NCI-H460 (cell line): ENCODE measurements around the gene RASSF4. TPM values are rescaled to one million over a fixed set of nuclear protein-coding genes. Genes with fewer than 3 reads are reported as not detected.

Experiments
- DNase-seq: peaks from one replicate; pipeline ENCODE4 v3.0.0-alpha.2; 2016; ENCODE audit warnings: low read depth; ENCODE audit errors: extremely low read depth
- total RNA-seq: library from RNA; depleted of rRNA; stranded (reverse); fragments of >200 nt; shearing (Covaris generic); gene quantifications from 2 replicates; pipeline ENCODE4 v1.2.3, GENCODE V29; 2014

Gene RASSF4
- total RNA-seq, 1 experiment from 2014 or later: 0.94 TPM

DNA sequence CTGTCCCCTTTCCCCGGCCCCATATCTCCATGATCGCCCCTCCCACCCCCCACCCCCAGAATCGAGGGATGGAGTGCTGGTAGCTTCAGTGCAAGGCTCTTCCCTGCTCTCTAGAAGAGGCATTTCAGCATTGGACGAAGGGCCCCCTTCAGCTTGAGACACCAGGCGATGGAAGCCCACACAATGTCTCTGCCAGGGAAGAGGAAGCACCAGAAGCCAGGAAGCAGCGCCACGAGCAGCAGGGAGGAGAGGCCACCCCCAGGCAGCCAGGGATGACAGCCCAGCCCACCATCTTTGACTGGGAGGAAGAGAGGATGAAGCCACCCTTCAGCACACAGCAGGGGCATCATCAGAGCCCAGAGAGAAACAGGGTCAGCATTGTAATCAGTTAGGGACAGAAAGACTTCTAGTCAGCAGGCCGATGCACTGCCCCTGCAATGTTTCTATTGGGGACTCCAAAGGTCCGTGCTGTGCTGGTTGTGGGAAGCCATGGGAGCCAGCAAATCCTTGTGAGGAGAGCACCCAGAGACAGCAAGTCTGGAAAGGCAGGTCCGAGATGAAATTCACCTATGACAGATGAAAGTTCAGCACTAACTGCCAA is 32.8 kb upstream of the RASSF4 start:
- DNase-seq: no peak

DNA sequence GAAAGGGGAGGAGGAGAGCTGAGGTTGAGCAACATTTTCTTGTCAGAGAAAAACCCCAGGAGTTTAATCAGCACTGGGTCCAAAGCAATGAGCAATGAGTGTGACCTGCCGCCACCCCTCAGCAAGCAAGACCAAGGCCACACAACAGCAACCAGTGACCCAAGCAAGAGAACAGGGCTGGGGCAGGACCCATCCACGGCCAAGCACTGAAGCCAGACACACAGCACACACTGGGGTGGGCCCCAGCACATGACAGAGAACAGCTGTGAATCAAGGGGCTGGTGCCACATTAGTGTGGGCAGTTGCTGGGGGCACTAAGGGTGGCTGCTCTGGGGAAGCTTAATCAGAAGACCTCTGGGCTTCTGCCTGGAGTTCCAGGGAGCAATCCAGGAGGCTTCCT is 32.2 kb upstream of the RASSF4 start:
- DNase-seq: no peak

DNA sequence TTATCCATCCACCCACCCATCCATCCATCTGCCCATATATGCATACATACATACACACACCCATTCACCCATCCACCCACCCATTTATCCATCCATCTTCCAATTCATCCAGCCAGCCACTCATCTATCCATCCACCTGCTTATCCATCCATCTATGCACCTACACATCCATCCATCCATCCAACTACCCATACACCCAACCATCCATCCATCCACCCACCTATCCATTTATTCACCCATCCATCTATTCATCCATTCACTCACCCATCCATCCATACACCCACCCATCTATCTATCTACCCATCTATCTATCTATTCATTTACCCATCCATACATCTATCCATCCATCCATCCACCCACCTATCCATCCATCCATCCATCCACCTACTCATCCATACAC is 31.1 kb upstream of the RASSF4 start:
- no peak for DNase-seq

DNA sequence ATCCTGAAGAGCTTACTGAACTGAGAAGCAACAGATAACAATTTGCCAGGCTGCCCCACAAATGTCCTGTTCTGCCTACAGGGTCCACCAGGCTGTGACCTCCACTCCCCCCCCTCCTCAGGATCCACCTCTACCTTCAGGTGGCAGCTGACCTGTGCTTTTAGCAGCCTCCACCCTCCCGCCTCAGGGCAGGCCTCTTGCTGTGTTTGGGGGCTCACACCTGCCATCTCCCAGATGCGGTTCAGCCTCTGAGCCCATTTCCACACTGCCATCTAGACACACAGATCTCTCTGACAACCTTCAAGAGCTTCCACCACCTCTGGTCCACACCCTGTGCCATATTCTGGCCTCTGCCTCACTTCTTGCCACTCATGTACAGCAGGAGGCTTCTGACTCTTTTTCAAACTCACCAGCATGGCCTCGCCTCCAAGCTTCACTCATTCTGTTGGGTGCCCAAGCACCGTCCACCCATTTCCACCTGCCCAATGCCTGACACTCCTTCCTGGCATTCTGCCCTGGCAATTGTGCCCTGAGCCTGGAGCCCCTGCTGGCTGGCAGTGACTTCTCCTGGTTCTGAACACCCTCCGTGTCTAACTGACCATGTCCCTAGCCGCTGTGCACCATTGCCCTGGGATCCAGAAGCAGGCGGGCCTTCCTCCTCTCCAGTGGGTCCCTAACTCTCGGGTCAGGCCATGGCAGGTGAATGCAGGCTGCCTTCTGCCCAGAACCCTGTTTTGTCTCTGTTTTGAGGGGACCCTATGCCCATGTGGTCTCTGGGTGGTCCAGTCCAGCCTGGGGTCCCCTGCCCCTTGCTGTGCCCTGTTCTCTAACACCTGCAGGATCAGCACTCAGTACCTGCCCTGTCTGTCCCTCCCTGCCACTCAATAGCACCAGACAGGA is 30.0 kb upstream of the RASSF4 start:
- DNase-seq: no peak

DNA sequence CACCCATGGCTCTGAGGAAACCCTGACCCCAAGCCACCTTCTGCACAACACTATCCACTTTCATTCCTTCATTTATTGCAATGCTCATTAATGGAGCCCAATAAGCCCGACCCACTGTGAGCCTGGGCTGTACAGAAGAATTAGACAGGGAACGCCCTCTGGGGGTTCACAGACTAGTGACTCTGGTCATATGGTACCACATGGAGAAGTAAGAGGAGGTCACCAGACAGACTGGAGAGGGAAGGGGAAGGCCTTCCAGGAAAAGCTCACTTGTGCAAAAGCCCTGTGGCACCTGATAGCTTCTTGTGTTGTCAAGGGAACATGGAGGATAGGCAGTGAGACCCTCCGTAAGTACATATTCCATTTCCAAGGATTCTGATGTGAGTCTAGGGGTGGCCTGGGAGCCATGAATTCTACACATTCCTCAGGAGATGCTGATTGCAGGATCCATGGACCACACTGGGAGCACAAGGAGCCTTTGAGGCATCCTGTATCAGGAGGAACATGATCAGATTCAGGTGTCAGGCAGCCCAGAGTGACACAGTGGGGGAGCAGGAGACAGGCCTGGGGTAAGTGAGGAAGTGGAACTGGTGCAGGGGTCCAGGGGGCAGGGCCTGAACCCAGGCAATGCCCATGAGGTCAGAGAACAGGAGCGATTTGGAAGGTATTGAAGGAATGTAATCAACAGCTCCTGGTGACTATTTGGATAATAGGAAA is 28.5 kb upstream of the RASSF4 start:
- DNase-seq: no peak

DNA sequence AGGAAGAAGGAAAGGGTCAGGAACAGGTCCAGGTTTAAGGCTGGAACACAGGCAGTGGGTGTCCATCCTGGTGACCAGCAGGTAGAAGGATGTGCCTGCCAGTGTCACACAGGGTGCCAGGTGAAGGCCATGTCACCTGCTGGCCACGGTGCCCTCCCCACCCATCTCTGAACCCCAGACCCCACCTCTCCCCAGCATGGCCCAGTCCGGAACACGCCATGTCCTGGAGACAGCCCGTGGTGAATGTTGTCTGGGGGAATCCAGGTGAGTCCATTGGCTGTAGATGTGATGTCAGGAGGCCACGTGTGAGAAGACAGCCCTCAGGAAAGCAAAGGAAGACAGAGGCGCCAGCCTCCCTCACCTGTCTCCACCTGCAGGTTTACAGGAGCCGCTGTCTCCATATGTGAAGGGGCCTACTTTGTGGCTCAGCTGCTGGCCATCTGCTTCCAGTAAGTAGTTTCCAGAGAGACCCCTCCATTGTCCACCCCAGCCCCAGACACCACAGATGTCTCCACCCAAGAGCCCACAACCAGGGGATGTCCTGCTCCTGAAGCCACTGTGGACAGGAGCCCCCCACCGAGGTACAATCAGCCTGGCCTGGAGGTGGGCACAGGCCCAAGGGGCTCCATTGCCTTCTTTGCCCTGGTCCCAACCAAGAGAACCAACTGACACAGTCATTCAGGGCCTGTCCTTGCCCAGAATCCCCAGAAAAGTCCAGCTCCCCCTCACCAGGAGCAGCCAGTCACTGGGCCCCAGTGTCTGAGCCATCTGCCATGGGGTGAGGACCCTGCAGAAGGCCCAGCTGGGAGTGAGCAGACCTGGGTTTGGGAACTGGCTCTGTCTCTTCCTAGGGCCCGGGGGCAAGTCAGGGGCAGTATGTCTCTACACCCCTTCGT is 27.7 kb upstream of the RASSF4 start:
- DNase-seq: no peak

DNA sequence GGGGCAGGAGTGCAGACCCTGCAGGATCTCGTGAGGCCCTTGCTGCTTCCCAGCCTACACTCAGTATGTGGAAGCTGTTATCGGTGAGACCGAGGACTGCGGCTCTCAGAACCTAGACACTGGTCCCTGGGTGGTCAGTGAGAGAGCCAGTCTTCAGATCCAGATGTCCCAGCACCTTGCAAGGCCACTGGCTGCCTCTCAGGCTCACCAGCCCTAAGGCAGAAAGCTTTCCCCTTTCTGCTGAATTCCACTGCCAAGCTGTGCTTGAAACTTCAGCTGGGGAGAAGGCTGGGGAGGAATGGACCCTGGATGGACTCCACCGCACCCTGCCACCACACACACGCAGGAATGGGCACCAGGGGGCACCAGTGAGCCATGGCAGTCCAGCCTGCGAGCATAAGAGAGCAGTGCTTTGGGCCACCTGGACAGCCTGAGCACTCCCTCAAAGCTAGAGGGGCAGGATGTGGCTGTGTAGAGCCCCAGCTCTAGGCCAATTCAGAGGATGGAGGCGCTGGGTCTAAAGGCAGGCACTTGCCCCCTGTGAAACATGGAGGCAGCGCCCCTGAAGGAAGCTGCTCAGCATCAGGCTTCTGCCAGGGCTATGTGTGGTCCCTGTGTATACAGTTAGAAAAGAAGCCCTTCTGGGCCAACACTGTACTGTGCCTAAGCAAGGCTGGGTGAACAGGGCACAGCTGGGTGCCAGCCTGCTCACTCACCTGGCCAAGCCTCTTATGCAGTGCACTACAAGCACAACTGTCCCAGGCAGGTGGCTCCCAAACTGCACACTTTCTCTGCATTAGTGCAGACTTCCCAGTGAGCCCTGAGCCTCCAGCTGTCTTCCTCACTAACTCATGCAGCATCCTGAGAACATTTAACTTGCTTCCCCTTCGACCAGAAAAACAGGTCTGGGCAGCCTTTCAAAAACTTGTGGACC is 26.8 kb upstream of the RASSF4 start:
- peak; percentile 63 for DNase-seq

DNA sequence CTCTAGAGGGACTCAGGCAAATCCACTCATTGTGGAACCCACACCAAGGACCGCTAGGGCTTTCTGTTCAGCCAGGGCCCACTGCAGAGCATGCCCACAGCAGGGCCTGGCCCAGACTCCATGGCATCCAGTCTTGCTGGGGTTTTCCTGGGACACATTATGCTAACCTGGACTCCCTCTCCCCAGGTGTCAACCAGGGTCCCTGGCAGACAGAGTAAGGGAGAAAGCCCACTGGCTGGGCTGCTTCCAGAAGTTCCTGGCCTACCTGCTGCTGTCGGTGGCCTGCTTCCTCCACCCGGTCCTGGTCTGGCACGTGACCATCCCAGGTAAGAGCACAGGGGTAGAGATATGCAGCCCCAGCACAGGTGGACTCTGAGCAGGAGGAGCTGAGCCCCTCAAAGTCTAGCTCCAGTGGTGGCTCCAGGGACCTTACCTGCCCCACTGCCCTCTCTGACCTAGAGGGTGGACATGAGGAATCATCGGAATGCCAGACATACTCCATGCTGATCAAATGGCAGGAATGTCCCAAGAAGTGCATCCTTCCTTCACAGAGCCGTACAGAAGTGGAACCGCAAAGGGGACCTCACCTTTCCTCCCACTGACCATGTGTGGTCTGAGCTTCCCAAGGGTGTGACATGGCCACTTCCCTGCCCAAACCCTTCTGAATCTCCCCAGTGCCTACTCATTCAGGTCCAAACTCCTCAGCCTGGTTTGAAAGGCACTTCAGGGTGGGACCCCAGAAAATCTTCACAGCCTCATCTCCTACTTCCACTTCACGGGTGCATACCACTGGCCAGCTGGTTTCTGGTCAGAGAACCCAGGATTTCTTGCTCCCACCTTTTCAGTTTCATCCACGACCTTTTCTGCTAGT is 25.9 kb upstream of the RASSF4 start:
- DNase-seq: no peak

DNA sequence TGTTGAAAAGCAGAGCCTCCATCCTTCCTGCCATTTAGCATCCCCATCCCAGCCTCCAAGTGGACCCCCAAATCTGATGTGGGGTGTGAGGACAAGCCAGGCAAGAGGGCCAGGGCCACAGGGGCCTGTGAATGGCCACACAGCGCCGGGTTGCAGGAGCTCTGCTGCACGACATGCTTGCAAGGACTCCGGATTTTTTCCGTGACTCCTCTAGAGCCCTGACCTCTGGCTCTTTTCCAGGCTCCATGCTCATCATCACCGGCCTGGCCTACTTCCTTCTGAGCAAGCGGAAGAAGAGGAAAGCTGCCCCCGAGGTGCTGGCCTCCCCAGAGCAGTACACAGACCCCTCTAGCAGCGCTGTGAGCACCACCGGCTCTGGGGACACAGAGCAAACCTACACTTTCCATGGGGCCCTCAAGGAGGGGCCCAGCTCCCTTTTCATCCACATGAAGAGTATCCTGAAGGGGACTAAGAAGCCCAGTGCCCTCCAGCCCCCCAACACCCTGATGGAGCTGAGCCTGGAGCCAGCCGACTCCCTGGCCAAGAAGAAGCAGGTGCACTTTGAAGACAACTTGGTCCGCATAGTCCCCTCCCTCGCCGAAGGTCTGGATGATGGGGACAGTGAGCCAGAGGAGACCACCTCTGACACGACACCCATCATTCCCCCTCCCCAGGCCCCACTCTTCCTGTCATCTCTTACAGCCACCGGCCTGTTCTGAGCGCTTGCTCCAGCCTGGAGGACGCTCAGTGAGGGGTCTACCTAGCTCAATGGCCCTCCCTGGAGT is 25.0 kb upstream of the RASSF4 start:
- no peak for DNase-seq

DNA sequence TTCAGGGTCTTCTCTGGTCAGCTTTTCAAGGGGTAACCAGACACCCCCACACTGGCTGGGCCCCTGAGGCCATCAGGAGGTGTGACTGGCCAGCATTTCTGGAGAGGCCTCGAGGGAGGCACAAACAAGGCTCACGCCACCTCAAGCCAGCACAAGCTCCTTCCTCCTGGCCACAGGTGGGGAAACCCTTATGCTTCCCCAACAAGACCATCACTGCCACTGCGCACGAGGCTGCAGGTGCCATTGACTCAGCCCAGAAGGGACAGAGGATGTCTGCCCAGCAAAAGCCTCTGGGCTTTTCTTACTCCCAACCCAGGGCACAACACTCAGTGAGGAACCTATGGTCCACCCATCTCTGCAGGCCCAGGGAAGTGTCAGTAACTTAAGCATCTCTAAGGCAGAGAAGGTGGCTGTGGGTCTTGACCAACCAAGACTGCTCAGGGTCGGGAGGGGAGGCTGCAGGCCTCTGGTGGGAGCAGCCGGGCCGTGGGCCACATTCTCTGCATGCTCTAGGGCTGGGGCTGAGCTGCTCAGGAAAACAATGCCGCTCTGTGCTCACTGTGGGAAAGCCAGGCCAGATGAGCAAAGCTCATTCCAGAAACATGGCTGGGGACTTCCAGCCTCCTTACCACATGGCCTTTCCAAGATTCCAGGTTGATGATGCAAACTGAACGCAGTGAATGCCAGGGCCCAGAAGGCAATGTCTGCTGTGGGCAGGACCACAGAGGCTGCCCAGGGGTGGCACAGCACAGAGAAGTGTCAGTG is 24.2 kb upstream of the RASSF4 start:
- DNase-seq: no peak

DNA sequence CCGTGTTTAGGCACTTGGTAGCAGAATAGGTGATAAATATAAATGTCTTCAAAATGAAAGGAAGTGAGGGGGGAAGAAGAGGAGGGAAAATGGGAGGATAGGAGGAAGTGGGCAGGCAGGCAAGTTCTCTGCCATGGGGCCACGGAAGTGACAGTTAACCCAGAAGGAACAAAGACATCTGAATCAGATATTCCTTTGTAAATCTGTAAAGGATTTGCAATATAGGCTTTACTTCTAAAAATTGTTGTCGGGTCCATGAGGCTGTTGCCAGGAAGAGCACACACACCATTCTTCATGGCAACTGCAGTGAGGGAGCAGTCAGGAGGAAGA is 23.7 kb upstream of the RASSF4 start:
- no peak for DNase-seq

DNA sequence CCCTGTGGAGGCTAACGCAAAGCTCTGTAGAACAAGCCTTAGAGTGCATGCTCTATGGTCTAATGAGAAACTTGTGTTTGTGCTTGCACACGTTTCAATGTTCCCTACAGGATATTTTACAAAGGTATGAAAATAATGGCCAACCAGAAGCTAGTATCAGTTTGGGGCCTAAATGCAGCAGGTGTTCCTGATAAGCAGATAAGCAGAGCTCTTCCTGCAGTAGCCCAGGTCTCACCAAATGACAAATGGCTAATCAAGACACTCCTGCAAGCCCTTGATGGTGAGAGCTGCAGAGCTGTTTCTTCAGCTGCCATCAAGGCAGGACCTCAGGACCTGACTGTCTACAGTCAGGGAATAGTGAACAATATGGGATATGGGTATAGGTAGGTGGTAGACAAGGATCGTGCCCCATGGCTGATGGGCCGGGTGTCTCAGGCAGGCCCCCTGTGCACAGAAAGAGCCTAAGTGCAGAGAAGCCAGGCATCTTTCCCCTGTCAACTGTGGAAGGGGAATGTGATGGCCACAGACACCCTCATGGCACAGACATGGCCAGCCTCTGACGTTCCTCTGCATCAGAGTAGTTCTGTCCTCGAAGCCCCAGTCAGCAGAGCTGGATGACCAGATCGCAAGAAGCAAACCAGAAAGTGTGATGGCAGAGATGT is 23.2 kb upstream of the RASSF4 start:
- no peak for DNase-seq

DNA sequence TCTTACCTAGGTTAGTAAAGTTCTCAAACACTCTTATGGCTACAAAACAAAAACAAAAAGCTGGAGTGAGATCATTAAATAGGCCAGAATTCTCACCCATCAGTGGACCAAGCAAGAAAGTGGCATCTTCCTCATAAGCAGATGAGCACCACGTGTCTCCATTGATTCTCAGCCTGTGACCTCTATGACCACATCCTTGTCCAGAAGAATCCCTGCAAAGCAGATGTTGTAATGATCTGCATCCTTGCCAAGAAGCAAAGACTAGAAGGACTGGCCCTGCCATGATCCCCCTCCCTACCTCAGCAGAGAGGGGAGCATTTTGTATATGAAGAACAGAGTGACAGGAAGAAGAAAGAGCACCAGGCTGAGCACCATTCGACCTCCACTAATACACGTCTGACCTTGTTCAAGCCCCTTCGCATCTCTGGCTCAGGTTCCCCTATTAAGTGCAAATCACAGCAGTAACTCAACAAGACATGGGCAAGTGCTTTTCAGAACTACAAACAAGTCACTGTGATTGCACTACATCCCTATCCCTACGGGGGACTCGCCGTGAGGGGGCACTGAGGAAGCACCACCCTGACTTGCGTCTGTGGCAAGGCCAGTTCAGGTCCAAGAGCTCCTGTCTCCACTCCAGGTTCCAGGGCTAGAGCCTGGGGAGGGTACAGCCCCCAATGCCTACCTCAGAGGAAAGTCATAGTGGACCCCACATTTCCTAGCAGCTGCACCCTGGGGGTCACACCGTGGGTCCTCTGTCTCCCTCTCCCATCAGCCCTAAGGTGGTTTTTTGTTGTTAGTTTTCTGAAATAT is 22.2 kb upstream of the RASSF4 start:
- DNase-seq: no peak

DNA sequence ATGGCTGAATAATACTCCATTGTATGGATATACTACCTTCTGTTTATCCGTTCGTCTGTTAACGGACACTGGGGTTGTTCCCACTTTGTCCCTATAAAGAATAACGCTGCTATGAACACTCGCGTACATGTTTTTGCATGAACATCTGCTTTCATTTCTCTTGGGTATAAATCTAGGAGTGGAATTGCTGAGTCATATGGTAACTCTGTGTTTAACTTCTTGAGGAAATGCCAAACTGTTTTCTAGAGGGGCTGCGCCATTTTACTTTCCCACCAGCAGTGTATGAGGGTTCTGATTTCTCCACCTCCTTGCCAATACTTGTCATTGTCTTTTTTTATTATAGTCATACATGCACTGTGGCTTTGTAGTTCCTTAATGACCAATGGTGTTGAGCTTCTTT is 20.6 kb upstream of the RASSF4 start:
- DNase-seq: no peak

DNA sequence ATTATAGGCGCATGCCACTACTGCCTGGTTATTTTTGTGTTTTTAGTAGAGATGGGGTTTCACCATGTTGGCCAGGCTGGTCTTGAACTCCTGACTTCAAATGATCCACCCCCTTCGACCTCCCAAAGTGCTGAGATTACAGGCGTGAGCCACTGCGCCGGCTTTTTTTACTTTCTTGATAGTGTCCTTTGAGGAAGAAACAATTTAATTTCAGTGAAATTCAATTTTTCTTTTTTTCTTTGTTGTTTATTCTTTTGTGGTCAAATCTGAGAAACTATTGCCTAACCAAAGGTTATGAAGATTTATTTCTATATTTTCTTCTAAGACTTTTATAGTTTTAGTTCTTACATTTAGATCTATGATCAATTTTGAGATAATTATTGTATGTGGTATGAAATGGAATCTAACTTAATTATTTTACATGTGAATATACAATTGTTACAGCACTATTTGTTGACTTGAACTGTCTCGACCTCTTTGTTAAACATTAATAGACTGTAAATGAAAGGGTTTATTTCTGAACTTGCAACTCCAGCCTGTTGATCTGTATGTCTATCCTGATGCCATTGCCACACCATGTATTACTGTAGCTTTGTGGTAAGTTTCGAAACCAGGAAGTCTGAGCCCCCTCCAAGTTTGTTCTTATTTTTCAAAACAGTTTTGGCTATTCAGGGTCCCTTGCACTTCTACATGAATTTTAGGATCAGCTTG is 19.8 kb upstream of the RASSF4 start:
- DNase-seq: no peak
